GM21515 (cell line): Measurements from ENCODE around the gene CDC42BPB.

Experiments used
- ATAC-seq: cut with Tn5 transposase; IDR thresholded peaks from one replicate; pipeline ENCODE4 v1.9.1; 2021; ENCODE audit not compliant: unreplicated experiment

Gene CDC42BPB

GRCh38 chr14:103096387-103096786 lies 39.0 kb upstream of the CDC42BPB start:
- ATAC-seq: no peak

DNA sequence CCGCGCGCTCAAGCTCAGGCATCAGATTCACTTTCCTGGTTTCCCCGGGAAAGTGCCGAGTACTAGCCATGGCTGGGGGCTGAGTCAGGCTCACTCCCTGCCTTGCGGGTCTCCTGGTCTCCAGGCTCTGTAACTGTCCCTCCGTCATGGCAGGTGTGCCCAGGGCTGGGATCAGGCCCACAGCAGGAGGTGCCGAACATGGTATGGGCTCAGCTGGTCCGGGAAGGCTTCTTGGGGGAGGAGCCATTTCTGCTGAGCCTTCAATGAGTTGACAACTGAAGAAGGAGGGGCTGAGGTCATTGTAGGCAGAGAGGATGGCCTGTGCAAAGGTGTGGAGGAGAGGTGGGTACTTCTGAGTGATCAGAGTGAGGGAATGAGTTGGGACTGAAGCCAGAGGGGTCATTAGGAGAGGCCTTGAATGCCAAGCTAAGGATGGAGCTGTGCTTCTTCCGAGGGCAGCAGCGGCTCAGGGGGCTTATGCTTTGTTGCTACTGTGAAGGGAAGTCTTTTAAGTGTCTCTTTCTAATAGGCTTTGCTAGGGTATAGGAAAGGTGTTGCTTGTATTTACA lies 37.9 kb upstream of the CDC42BPB start:
- no peak for ATAC-seq

DNA sequence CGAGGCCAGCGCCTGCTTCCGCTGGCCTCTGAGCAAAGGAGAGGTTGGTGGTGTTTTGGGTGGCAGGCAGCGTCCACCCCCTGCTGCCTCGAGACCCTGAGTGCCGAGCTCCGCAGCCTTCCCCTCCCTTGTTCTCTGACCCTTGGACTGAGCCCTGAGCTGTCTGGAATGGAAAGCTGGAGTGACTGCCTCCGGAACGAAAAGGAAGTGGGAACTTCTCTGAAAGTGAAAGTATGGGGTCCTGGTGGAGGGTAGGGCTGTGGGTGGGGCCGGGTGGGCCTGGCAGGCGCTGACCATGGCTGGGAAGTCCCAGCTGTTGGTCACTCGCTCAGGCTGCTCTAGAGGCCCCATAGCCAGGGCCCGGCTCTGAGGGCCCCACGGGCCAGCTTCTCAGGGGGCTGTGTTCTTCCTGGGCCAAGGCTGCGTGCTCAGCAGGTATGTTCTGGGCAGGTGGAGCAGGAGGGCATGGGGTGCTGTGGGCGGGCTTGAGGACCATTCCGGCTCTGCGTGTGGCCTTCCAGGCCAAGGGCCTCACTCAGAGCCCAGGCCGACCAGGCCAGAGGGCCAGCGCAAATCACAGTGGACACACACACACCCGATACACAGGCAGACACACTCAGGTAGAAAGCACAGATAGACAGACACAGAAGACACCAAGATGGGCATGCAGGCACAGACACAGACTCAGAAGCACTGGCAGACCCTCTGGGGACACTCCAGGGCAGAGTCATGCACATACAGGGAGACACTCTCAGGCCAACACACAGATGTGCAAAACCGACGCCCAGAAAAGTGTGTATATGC lies 37.3 kb upstream of the CDC42BPB start, which contains the start of gene EXOC3L4:
EXOC3L4 (plus strand) TSS at position 320 of the 804 bp plus-strand sequence. CDS start 5,495 bp downstream, outside the sequence.
- ATAC-seq: no peak

DNA sequence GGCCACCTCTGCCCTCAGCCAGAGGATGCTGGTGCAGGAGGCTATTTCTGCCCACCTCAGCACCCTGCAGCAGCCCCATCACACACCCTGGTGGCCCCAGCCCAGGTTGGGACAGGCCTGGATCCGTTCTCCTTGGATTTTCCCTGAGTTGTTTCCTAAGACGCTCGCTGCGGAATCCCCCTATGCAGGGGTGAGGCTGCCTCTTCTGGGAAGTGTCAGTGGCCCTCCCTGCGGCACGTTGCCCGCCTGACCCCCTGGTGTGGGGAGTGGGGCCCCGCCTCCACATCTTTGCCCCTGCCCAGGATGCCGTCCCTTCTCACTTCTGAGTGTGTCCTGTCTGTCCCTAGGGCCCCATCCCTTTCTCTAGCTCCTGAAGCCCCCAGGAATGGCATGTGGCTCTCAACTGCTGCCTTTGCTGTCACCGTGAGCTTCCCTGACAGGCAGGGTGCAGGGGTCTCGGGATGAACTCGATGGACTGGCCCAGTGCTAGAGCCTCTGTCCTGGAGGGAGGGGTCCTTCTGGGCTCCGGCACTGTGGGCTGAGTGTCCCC lies 36.6 kb upstream of the CDC42BPB start:
- no peak for ATAC-seq

GRCh38 chr14:103091883-103092222 lies 34.5 kb upstream of the CDC42BPB start:
- ATAC-seq: no peak

GRCh38 chr14:103091041-103091882 lies 33.9 kb upstream of the CDC42BPB start:
- peak; percentile 60 for ATAC-seq

DNA sequence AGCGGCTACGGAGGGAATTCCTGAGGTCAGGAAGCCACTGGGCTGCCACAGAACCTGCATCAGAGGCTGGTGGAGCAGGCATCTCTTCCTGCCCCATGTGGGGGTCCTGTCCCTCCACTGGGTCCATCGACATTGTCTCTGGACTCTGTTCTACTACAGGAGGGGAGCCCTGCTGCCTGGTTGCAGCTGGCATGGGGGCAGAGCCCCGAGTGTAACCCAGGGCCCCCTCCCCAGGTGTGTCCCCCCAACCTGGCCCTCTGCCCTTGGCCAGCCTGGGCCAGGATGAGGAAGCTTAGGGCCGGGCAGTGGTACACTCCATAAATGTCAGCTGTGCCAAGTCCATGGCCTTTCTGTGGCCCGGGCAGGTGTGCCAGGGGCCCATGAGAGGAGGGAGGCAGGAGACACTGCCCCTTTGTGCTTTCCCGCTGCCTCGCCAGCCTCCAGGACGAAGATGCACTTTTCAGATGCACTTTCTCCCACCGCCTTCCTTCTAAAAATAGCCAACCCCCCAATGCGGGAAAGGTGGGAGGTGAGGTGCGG lies 33.2 kb upstream of the CDC42BPB start:
- ATAC-seq: no peak

GRCh38 chr14:103089386-103090335 lies 32.3 kb upstream of the CDC42BPB start:
- no peak for ATAC-seq

- no peak for ATAC-seq
Observed at GRCh38 chr14:103088921-103089320, 31.6 kb upstream of the CDC42BPB start.

DNA sequence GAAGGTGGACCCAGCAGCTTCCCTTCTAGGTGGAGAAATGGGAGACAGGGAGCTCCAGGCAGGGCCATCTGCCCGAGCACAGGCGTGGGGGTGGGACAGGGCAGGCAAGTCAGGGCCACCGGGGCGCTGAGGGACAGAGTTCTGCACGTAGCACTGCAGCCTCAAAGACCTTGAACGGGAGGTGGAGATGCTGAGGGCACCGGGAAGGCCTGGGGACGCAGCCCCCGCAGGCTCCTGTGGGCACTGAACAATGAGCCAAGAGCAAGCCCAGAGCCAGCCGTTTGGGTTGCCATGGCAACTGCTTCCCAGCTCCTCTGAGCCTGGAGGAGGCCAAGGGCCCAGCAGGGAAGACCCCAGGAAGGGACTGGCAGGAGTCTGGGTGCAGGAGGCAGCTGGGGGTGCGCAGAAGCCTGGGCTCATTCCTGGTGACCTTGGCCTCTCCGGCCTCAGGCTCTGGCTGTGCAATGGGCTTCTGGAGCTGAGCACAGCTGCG lies 30.0 kb upstream of the CDC42BPB start:
- no peak for ATAC-seq

DNA sequence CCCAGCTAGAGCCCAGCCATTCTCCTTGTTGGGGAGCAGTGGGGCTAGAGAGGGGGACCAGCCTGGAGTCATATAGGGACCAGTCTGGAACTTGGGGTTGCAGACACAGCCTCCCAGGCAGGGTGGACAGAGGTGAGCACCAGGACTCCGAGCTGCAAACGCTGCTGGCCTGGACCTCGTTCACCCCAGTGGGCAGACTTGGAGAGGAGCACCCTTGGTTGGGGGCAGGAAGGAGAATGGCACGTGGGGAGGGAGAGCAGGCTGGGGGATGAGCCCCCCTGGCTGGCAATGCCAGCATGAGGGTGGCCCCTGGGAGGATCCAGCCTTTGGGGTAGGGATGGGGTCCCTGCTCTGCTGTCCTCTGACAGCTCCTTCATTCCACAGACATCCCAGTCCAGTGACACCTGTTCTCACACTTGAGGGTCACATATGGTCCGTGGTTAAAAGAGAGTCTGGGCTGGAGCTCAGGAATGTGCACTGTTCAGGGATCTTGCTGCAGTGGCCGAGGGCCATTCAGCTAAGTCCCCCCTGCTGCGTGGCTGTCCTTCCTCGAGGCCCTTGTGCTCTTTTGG lies 29.5 kb upstream of the CDC42BPB start:
- no peak for ATAC-seq

DNA sequence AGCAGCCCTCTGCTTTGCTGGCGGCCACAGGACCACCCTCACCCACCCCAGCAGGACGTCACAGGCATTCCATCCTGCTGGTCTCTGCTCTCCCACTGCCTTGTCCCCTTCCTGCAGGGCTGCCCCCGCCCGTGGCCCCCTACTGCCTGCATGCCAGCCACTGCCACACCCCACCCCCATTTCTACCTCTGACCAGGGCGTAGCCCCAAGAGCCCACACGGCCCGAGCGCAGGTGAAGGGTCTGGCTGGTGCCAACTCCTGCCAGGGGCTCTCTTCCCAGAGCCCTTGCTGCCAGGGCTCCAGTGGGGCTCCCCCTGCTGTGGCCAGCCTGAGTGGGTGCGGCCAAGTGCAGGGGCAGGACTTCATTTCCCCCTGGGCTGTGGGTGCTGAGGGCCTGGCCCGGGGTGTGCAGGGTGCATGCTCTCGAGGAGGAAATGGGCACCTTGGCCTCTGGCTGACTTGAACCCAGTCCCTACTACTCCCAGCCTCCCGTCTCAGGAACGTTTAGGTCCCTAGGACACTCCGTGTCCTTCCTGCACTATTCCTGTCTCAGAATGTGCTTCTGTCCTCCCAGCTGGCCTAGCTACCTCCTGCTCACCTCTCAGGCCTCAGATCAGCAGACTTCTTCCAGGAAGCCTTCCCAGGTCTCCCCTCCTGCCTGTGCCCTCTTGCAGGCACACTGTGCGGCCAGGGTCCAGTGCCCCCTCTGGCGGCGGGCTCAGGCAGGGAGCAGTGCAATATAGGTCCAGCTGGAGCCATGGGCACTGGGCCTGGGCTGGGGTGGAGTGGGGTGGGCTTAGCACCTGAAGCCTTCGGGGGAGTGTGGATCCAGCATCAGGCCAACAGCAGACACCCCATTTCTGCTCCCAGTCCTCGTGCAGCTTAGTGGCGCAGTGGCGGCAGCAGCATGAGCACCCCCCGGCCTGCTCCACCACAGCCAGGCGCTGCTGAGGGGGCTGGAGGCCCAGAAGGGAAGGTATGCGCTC lies 28.1 kb upstream of the CDC42BPB start:
- ATAC-seq: no peak

GRCh38 chr14:103084021-103084919 lies 26.9 kb upstream of the CDC42BPB start, which contains the start of gene LBHD2:
Gene LBHD2 (plus strand): TSS chr14:103084210. CDS start chr14:103086013, 1,803 bp downstream.
- no peak for ATAC-seq

DNA sequence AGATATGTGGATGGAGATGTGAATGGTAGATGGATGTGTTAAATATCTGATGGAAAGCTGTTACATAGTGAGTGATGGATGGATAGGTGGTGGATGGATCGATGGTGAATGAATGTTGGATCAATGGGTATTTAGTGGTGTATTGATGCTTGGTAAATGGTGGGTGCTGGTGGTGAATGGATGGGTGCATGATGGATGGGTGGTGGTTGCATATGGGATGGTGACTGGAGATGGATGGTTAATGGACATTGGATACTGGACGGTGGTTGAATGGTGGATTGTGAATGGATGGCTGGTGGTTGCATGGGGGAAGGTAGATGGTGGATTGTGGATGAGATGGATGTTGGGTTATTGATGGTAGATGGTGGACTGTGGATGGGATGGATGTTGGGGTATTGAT lies 24.6 kb upstream of the CDC42BPB start:
- ATAC-seq: no peak

- no peak for ATAC-seq
Observed at GRCh38 chr14:103078860-103079587, 21.7 kb upstream of the CDC42BPB start.

- no peak for ATAC-seq
Observed at GRCh38 chr14:103078420-103078749, 21.0 kb upstream of the CDC42BPB start.
